B cell (primary cell): ENCODE results near the gene EIF2A.

ENCODE experiments used
- EZH2 ChIP-seq: IDR thresholded peaks from 2 replicates; pipeline ENCODE4 v1.6.1; 2012; ENCODE audit warnings: borderline replicate concordance, low read depth, mild to moderate bottlenecking, moderate library complexity, low read length; ENCODE audit not compliant: insufficient read depth, poor library complexity, severe bottlenecking
- TF ChIP-seq, protein P1 (sequence below): fragments of 200-600 bp; IDR thresholded peaks from one replicate; pipeline ENCODE4 v1.8.0; 2022; ENCODE audit warnings: antibody characterized with exemption, mild to moderate bottlenecking

DNA sequence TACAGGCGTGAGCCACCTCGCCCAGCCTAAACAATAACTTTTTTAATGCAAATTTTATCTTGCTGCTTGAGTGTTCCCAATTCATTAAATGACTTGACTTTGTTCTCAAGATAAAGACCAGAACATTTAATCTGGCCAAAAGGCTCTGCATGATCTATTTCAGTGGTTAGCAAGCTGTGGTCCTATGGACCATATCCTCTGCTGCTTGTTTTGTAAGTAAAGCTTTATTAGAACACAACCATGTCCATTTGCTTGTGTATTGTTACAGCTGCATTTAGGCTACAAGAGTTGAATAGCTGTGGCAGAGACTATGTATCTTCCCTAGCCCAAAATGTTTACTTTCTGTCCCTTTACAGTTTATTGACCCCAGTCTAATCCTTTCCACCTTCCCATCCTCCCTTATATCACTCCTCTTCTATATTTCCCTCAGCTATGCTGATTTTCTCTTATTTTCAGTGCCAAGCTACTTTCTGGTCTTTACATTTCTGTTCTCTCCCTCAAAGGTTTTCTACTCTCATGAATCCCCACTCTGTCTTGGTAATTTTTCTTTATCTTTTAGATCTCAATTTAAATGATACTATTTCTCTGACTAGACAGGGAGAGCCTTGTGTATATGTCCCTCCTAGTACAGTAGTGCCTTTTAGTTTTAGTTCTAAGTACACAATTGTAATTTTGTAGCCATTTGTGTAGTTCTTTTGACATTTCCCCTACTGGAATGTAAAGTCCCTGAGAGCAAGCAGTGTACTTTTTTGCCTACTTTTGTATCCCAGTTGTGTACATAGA lies 79.8 kb downstream of the EIF2A start:
- TF ChIP-seq, protein P1, sequence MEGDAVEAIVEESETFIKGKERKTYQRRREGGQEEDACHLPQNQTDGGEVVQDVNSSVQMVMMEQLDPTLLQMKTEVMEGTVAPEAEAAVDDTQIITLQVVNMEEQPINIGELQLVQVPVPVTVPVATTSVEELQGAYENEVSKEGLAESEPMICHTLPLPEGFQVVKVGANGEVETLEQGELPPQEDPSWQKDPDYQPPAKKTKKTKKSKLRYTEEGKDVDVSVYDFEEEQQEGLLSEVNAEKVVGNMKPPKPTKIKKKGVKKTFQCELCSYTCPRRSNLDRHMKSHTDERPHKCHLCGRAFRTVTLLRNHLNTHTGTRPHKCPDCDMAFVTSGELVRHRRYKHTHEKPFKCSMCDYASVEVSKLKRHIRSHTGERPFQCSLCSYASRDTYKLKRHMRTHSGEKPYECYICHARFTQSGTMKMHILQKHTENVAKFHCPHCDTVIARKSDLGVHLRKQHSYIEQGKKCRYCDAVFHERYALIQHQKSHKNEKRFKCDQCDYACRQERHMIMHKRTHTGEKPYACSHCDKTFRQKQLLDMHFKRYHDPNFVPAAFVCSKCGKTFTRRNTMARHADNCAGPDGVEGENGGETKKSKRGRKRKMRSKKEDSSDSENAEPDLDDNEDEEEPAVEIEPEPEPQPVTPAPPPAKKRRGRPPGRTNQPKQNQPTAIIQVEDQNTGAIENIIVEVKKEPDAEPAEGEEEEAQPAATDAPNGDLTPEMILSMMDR, result no peak
- no peak for TF ChIP-seq EZH2
